HEK293T (cell line): ENCODE measurements around the gene FBXL16.

Experiments
- CTCF ChIA-PET: fragments of 350-600 bp; formaldehyde crosslinking; extraction: SDS; loops from one replicate; lab custom pipeline; 2021; ENCODE audit warnings: antibody characterized with exemption, inconsistent platforms; lab: Yijun Ruan, JAX
- POLR2A ChIA-PET: fragments of 350-600 bp; formaldehyde crosslinking; extraction: SDS; loops from one replicate; lab custom pipeline; 2020; ENCODE audit warnings: antibody characterized with exemption, inconsistent platforms; lab: Yijun Ruan, JAX
- DNase-seq: peaks from one replicate; pipeline ENCODE4 v3.0.0; 2012; ENCODE audit warnings: mixed read lengths; ENCODE audit errors: extremely low spot score
- ARNT ChIP-seq: fragments of 450-650 bp; IDR thresholded peaks from 2 replicates; pipeline ENCODE4 v1.6.1; 2017; ENCODE audit warnings: mild to moderate bottlenecking
- BHLHE40 ChIP-seq: fragments of 450-650 bp; IDR thresholded peaks from 2 replicates; pipeline ENCODE4 v1.6.1; 2016; ENCODE audit warnings: mild to moderate bottlenecking, moderate library complexity, borderline replicate concordance
- CTBP1 ChIP-seq: fragments of 450-650 bp; IDR thresholded peaks from 2 replicates; pipeline ENCODE4 v1.6.1; 2016; ENCODE audit warnings: borderline replicate concordance
- ELF4 ChIP-seq: fragments of 450-650 bp; IDR thresholded peaks from 2 replicates; pipeline ENCODE4 v1.6.1; 2017; ENCODE audit warnings: antibody characterized with exemption
- FOXA1 ChIP-seq: fragments of 450-650 bp; IDR thresholded peaks from 2 replicates; pipeline ENCODE4 v1.6.1; 2016; ENCODE audit warnings: mild to moderate bottlenecking
- FOXK2 ChIP-seq: fragments of 450-650 bp; IDR thresholded peaks from 2 replicates; pipeline ENCODE4 v1.6.1; 2016; ENCODE audit warnings: mild to moderate bottlenecking
- FOXM1 ChIP-seq: fragments of 450-650 bp; IDR thresholded peaks from 2 replicates; pipeline ENCODE4 v1.6.1; 2017; ENCODE audit warnings: mild to moderate bottlenecking, borderline replicate concordance
- HDGF ChIP-seq: fragments of 450-650 bp; IDR thresholded peaks from 2 replicates; pipeline ENCODE4 v1.6.1; 2017; ENCODE audit warnings: antibody characterized with exemption, borderline replicate concordance
- L3MBTL2 ChIP-seq: fragments of 450-650 bp; conservative IDR thresholded peaks from 2 replicates; pipeline ENCODE4 v1.6.1; 2016; ENCODE audit warnings: mild to moderate bottlenecking
- LEF1 ChIP-seq: fragments of 450-650 bp; IDR thresholded peaks from 2 replicates; pipeline ENCODE4 v1.6.1; 2017; ENCODE audit warnings: mild to moderate bottlenecking, borderline replicate concordance
- NFRKB ChIP-seq: fragments of 450-650 bp; IDR thresholded peaks from 2 replicates; pipeline ENCODE4 v1.6.1; 2016; ENCODE audit warnings: mild to moderate bottlenecking, moderate library complexity
- PKNOX1 ChIP-seq: fragments of 450-650 bp; IDR thresholded peaks from 2 replicates; pipeline ENCODE4 v1.6.1; 2016
- SP1 ChIP-seq: fragments of 450-650 bp; IDR thresholded peaks from 2 replicates; pipeline ENCODE4 v1.6.1; 2017
- SUZ12 ChIP-seq: fragments of 450-650 bp; IDR thresholded peaks from 2 replicates; pipeline ENCODE4 v1.6.1; 2016; ENCODE audit warnings: mild to moderate bottlenecking
- TARDBP ChIP-seq: fragments of 450-650 bp; IDR thresholded peaks from 2 replicates; pipeline ENCODE4 v1.6.1; 2016
- ZNF384 ChIP-seq: fragments of 450-650 bp; IDR thresholded peaks from 2 replicates; pipeline ENCODE4 v1.6.1; 2016

Gene FBXL16

GRCh38 chr16:687499-687898, 18.1 kb downstream of the FBXL16 start:
- DNase-seq = no peak
- TF ChIP-seq L3MBTL2 = no peak
- TF ChIP-seq FOXK2 = no peak
- TF ChIP-seq SP1 = no peak
- no peak for TF ChIP-seq PKNOX1
- TF ChIP-seq BHLHE40 = no peak
- no peak for TF ChIP-seq TARDBP
- TF ChIP-seq CTBP1 = no peak
- ChIA-PET POLR2A (interaction anchor here (1.3 to 1.4 kb wide), 2 partner anchors 32 to 38 kb away, joined by 3 to 4 read pairs; partner anchors contain the start of gene WDR90), CTCF (no interaction called here)

- TF ChIP-seq FOXA1 = no peak
- TF ChIP-seq LEF1 = no peak
- TF ChIP-seq FOXK2 = no peak
- TF ChIP-seq CTBP1 = no peak
- TF ChIP-seq PKNOX1 = no peak
- no peak for TF ChIP-seq SP1
- TF ChIP-seq HDGF = no peak
- ChIA-PET POLR2A (interaction anchor here (1.1 to 1.4 kb wide), 2 partner anchors 33 to 54 kb away, joined by 3 to 4 read pairs; partner anchors contain the start of gene CIAO3), CTCF (interaction anchor here (0.6 kb wide), 1 partner anchor 891 kb away, joined by 3 read pairs; no protein-coding TSS in a partner anchor)
- DNase-seq = no peak
Observed at GRCh38 chr16:686459-687260, 18.9 kb downstream of the FBXL16 start.

GRCh38 chr16:685967-686366, 19.6 kb downstream of the FBXL16 start:
- ChIA-PET POLR2A (interaction anchor here (1.1 to 1.4 kb wide), 2 partner anchors 34 to 55 kb away, joined by 3 to 4 read pairs; partner anchors contain the start of gene CIAO3), CTCF (interaction anchor here (0.6 kb wide), 1 partner anchor 892 kb away, joined by 3 read pairs; no protein-coding TSS in a partner anchor)
- DNase-seq = no peak
- TF ChIP-seq ZNF384 = no peak
- TF ChIP-seq TARDBP = no peak
- TF ChIP-seq CTBP1 = no peak
- TF ChIP-seq SP1 = no peak
- no peak for TF ChIP-seq HDGF
- TF ChIP-seq FOXK2 = no peak
- no peak for TF ChIP-seq ELF4
- no peak for TF ChIP-seq FOXA1
- TF ChIP-seq L3MBTL2 = no peak
- TF ChIP-seq LEF1 = no peak
- TF ChIP-seq FOXM1 = no peak
- TF ChIP-seq SUZ12 = no peak
- TF ChIP-seq PKNOX1 = no peak
- no peak for TF ChIP-seq ARNT
- TF ChIP-seq NFRKB = no peak
- TF ChIP-seq BHLHE40 = no peak

GRCh38 chr16:684961-685696, 20.5 kb downstream of the FBXL16 start:
- ChIA-PET POLR2A (interaction anchor here (0.6 to 1.4 kb wide), 4 partner anchors 8 to 598 kb away, joined by 3 to 4 read pairs (median 3); partner anchors contain the start of gene ANTKMT), CTCF (no interaction called here)
- DNase-seq = no peak
- TF ChIP-seq ARNT = no peak

- DNase-seq = peak; percentile 91
- no peak for TF ChIP-seq FOXA1
- TF ChIP-seq LEF1 = no peak; the same call in 1 of the 2 replicates
- TF ChIP-seq HDGF = no peak
- TF ChIP-seq ARNT = peak; percentile 42
- no peak for TF ChIP-seq BHLHE40
- peak; percentile 92 for TF ChIP-seq ELF4
- TF ChIP-seq L3MBTL2 = peak; percentile 72
- TF ChIP-seq PKNOX1 = peak; percentile 20; the same call in 1 of the 2 replicates
- TF ChIP-seq SP1 = no peak
- TF ChIP-seq FOXK2 = no peak
- TF ChIP-seq NFRKB = no peak
- TF ChIP-seq SUZ12 = no peak
- no peak for TF ChIP-seq TARDBP
- no peak for TF ChIP-seq CTBP1
- TF ChIP-seq FOXM1 = 0 out of 2 replicates have a peak, but pooled peaks have one; percentile 53
- TF ChIP-seq ZNF384 = no peak
- CTCF ChIA-PET = no interaction called here
- POLR2A ChIA-PET = interaction anchor here (0.5 to 1.4 kb wide), 5 partner anchors 9 to 597 kb away, joined by 3 to 4 read pairs (median 3); partner anchors contain the start of gene ANTKMT
Observed at GRCh38 chr16:684071-684794, 21.4 kb downstream of the FBXL16 start, which contains the start of gene JMJD8. Gene JMJD8, minus strand, starts transcription at chr16:684334. Its CDS starts 15 bp downstream, at chr16:684319.
